Upper lobe of left lung (tissue), 6 donors: ENCODE measurements around the gene NUP160. TPM values are rescaled to one million over a fixed set of nuclear protein-coding genes. Genes with fewer than 3 reads are reported as not detected.
"Not testable (repeated sequence)": the region's sequence is repeated elsewhere in the genome, so short reads cannot be mapped to it uniquely, and the experiment has no call there.

Experiments used
- ATAC-seq, 2 donors: fragments of 200-7000 bp; cut with Tn5 transposase; one replicate each; pipeline ENCODE4 v1.9.1; 2022; ENCODE audit warnings: mild to moderate bottlenecking in 2 of 2, moderate library complexity in 2 of 2; ENCODE audit not compliant: low FRiP score in 2 of 2
- DNase-seq, 2 donors: peaks; one replicate each; pipeline ENCODE4 v3.0.0-alpha.2; 2019 to 2020
- H3K27ac ChIP-seq, 4 donors: fragments of 200-600 bp; sonication (generic); one replicate each; pipeline ENCODE4 v1.5.1; 2016 to 2019
- H3K27me3 ChIP-seq, 4 donors: fragments of 200-600 bp; sonication (generic); one replicate each; pipeline ENCODE4 v1.5.1; 2017 to 2019
- H3K36me3 ChIP-seq, 4 donors: fragments of 200-600 bp; sonication (generic); one replicate each; pipeline ENCODE4 v1.5.1; 2016 to 2019
- H3K4me1 ChIP-seq, 4 donors: fragments of 200-600 bp; sonication (generic); one replicate each; pipeline ENCODE4 v1.5.1; 2018 to 2019
- H3K4me3 ChIP-seq, 4 donors: fragments of 200-600 bp; sonication (generic); one replicate each; pipeline ENCODE4 v1.5.1; 2017 to 2019; ENCODE audit warnings: mild to moderate bottlenecking in 2 of 4, moderate library complexity in 1 of 4
- H3K9me3 ChIP-seq, 4 donors: fragments of 200-600 bp; sonication (generic); one replicate each; pipeline ENCODE4 v1.5.1; 2018 to 2019
- CTCF ChIP-seq, 6 experiments: fragments of 450-650 bp in 4 of 6; fragments of 200-600 bp in 2 of 6; sonication (generic) in 2 of 6; IDR thresholded peaks; one replicate each; pipeline ENCODE4 v1.5.1; 2016 to 2019; ENCODE audit warnings: antibody characterized with exemption in 6 of 6
- EP300 ChIP-seq, 4 donors: sonication (generic); formaldehyde crosslinking; IDR thresholded peaks; one replicate each; pipeline ENCODE4 v1.5.1; 2017; ENCODE audit warnings: antibody characterized with exemption in 4 of 4, control low read depth in 2 of 4
- POLR2A ChIP-seq, 4 donors: fragments of 450-650 bp; IDR thresholded peaks; one replicate each; pipeline ENCODE4 v1.5.1; 2016 to 2017; ENCODE audit warnings: antibody characterized with exemption in 4 of 4, mild to moderate bottlenecking in 2 of 4
- POLR2AphosphoS5 ChIP-seq, 2 donors: sonication (generic); formaldehyde crosslinking; IDR thresholded peaks; one replicate each; pipeline ENCODE4 v1.5.1; 2017; ENCODE audit warnings: antibody characterized with exemption in 2 of 2
- WGBS, 2 donors: methylation state at CpG; one replicate each; pipeline ENCODE4 v1.1.5; 2017 to 2018; 5-methylcytosine and 5-hydroxymethylcytosine counted together
- total RNA-seq, 6 donors: library from RNA; depleted of rRNA in 4 of 6; stranded (reverse); fragments of >200 nt in 4 of 6; gene quantifications; one replicate each; pipeline versions ENCODE4 v1.1.0 to v1.2.1, GENCODE V29; 2016 to 2021
- donor health status: DM: no; HTN: no; CAD: no; lungs with moderate emphysema.
- donor health status: DM: no; HTN: yes; CAD: no; lungs with severe emphysema.

NUP160 gene
- total RNA-seq, 6 donors from 2014 or later, result 21.5 to 46.3 (median 37.8) TPM

- no peak for DNase-seq
- Histone ChIP-seq H3K27me3 (no peaks in the 10 kb centered on the region), H3K9me3 (no peaks in the 10 kb centered on the region), H3K4me1 (no peaks in the 10 kb centered on the region), H3K36me3 (peaks cover 33 to 99% (median 72%) of the 10 kb centered on the region in 4 donors), H3K4me3 (no peak overlapping the region), H3K27ac (no peak overlapping the region)
- 86 to 96% methylated on average over 4 of the region's 4 CpGs for WGBS, 2 donors
- ATAC-seq, result no peak
- no peak for TF ChIP-seq CTCF (IDR thresholded peaks at IDR 0.05)
These were observed 50.5 kb downstream of the NUP160 start for GRCh38 chr11:47797633-47798032.

DNA sequence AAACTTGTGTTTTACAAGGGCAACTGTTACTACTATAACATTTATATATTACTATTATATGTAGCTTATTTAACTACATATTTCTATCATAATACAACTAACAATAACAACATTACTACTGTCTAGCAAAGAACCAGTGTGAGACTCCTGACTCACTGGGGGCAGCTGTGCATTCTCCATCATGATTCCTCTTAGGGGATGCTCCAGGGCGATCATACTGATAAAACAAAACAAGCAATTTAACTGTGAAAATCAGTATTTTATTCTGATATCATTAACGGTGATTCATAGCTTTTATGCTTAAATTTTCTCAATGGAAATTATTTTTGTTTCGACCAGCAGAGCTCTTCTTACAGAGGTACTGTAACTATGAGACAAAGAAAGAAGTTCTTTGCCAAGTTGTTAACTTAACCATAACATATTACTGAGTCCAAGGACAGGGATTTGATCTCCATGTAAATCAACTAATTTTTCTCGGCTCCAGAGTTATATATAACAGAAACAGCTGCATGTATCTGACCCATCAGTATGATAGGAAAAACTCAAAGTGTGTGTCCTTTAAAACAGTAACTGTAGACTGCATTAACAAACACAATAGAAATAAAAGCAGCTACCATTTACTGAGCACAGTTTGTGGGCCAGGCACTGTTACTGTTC, 56.2 kb downstream of the NUP160 start:
- Histone ChIP-seq H3K27me3 (no peaks in the 10 kb centered on the region), H3K36me3 (peaks cover 40 to 99% (median 62%) of the 10 kb centered on the region in 4 donors), H3K4me3 (no peak overlapping the region), H3K27ac (no peak overlapping the region), H3K4me1 (no peaks in the 10 kb centered on the region), H3K9me3 (no peaks in the 10 kb centered on the region)
- TF ChIP-seq POLR2A (IDR thresholded peaks at IDR 0.05), result no peak
- no peak for TF ChIP-seq CTCF (IDR thresholded peaks at IDR 0.05)
- no peak for TF ChIP-seq POLR2AphosphoS5 (IDR thresholded peaks at IDR 0.05)
- no peak for TF ChIP-seq EP300 (IDR thresholded peaks at IDR 0.05)
- ATAC-seq, result no peak
- DNase-seq, result no peak
- WGBS, 2 donors, result 91 to 92% methylated on average over 4 of the region's 4 CpGs

GRCh38 chr11:47790017-47790416, 58.1 kb downstream of the NUP160 start:
- H3K9me3 ChIP-seq, H3K27me3 ChIP-seq, H3K4me1 ChIP-seq, DNase-seq, H3K4me3 ChIP-seq, H3K27ac ChIP-seq, ATAC-seq: not testable (repeated sequence)
- 96 to 97% methylated on average over 8 of the region's 8 CpGs for WGBS, 2 donors
- H3K36me3 ChIP-seq, result peaks cover 42 to 99% (median 75%) of the 10 kb centered on the region in 4 donors

DNA sequence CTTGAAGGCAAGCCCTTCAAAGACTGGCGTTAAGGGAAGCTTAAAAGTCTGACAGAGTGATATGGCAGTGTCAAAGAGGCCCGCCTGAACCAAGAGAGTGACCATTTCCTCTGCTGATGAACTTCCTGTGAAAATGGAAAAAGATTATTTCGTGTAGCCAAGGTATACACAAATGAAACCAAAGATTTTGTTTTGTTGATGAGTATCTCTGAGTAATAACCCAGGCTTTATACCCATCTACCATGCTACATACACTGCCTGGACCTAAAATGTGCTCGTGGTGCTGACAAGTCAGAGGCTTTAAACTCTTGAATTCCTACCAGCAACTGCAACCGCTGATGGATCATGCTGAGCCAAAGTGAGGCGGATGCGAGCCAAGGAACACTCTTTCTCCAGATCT, 60.0 kb downstream of the NUP160 start:
- no peaks in the 10 kb centered on the region for H3K27me3 ChIP-seq
- no peaks in the 10 kb centered on the region for H3K4me1 ChIP-seq
- ATAC-seq (no peak), DNase-seq (no peak)
- H3K9me3 ChIP-seq, result no peaks in the 10 kb centered on the region
- no peak overlapping the region for H3K4me3 ChIP-seq
- no peak overlapping the region for H3K27ac ChIP-seq
- TF ChIP-seq EP300 (IDR thresholded peaks at IDR 0.05) (no peak), POLR2AphosphoS5 (IDR thresholded peaks at IDR 0.05) (no peak), POLR2A (IDR thresholded peaks at IDR 0.05) (no peak), CTCF (IDR thresholded peaks at IDR 0.05) (no peak)
- WGBS, 2 donors, result 93 to 96% methylated on average over 7 of the region's 7 CpGs
- peaks cover 50 to 100% (median 71%) of the 10 kb centered on the region in 4 donors for H3K36me3 ChIP-seq

DNA sequence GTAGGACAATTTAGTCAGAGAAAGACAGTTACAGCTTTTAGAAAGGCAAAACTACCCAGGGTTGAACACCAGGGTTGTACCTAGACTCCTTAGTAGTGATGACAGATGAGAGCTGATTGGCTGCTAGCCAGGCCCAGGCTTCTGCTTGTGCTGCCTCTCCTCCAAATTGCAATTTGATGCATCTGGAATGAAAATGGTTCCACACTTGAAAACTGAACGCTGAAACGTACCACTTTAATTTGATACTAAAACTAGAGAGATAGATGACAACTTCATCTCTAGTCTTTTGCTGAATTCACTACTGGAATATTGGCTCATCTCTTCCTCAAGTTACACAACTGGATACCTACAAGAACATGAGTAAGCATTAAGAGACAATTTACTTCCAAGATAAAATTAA, 61.8 kb downstream of the NUP160 start:
- H3K4me3 ChIP-seq, result no peak overlapping the region
- no peaks in the 10 kb centered on the region for H3K27me3 ChIP-seq
- H3K9me3 ChIP-seq, result no peaks in the 10 kb centered on the region
- DNase-seq, result no peak
- TF ChIP-seq POLR2A (IDR thresholded peaks at IDR 0.05) (no peak), POLR2AphosphoS5 (IDR thresholded peaks at IDR 0.05) (no peak), EP300 (IDR thresholded peaks at IDR 0.05) (no peak), CTCF (IDR thresholded peaks at IDR 0.05) (no peak)
- no peak for ATAC-seq
- H3K4me1 ChIP-seq, result no peaks in the 10 kb centered on the region
- H3K36me3 ChIP-seq, result peaks cover 45 to 99% (median 66%) of the 10 kb centered on the region in 4 donors
- WGBS, 2 donors, result 81 to 89% methylated on average over 2 of the region's 2 CpGs
- no peak overlapping the region for H3K27ac ChIP-seq
